HG03066 (cell line): ENCODE data around the gene RAE1.

Experiments used
- ATAC-seq: cut with Tn5 transposase; IDR thresholded peaks from one replicate; pipeline ENCODE4 v1.9.1; 2021; ENCODE audit warnings: low read depth; ENCODE audit not compliant: unreplicated experiment

The RAE1 gene

DNA sequence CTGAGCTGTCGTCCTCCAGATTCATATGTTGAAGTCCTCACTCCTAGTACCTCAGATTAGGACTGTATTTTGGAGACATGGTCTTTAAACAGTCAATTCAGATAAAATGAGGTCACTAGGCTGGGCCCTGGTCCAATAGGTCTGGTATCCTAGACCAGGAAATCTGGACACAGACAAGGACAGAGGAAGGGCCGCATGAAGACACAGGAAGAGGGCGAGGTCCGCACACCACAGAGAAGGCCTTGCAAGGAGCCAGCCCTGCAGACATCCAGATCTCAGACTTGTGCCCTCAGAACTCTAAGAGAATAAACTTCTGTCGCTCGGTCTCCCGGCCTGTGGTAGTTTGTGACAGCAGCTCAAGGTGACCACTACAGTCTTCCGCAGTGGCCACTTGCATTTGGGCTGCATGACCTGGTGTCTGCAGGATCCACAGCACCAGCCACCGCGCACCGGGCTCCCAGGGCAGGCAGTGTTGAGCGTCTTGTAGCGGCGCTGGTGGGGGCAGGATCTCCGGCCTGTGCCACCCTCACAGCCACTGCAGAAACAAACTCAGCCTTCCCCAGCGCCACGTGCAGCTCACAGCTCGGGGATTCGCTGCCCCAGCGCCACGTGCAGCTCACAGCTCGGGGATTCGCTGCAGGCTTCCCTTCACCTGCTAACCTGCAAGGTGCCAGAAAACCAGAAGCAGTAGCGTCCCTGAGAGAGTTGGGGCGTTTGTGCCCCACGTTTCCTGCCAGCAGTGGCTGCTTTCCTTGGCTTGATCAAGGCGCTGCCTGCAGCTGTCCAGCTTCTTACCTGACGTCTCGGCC is 34.1 kb downstream of the RAE1 start:
- no peak for ATAC-seq

- no peak for ATAC-seq
These were observed 34.9 kb downstream of the RAE1 start for GRCh38 chr20:57385940-57386339.

DNA sequence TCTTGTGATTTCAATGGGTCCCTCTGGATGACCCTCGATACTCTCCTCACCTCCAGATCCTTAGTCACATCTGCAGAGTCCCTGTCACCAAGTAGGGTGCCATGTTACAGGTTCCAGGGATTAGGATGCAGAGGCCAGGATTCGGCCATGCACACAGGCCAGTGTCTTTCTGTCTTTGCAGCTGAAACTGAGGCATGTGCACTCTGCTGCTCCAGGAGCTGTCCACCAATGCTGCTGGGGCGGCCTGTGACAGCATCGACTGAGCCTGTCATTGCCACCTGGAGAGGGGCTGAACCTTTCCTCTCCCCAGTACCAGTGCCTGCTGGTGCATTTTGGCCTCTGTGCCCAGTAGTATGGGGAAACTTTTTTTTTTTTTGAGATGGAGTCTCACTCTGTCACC is 35.7 kb downstream of the RAE1 start:
- ATAC-seq, result no peak

GRCh38 chr20:57387463-57387862 is 36.4 kb downstream of the RAE1 start:
- no peak for ATAC-seq

DNA sequence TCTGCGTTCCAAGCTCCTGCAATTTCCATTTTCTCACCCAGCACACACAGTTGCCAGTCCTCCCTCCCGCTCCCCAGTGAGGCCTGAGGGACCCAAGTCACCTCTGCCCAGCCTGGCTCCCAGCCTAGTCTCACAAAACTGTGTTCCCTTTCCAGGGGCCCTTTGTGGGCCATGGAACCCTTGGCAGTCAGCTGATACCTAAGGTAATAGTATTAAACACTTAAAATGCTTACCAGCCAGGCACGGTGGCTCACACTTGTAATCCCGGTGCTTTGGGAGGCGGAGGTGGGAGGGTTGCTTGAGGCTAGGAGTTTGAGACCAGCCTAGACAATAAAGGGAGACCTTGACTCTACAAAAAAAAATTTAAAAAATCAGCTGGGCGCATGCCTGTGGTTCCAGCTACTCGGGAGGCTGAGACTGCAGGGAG is 36.9 kb downstream of the RAE1 start:
- ATAC-seq, result no peak

DNA sequence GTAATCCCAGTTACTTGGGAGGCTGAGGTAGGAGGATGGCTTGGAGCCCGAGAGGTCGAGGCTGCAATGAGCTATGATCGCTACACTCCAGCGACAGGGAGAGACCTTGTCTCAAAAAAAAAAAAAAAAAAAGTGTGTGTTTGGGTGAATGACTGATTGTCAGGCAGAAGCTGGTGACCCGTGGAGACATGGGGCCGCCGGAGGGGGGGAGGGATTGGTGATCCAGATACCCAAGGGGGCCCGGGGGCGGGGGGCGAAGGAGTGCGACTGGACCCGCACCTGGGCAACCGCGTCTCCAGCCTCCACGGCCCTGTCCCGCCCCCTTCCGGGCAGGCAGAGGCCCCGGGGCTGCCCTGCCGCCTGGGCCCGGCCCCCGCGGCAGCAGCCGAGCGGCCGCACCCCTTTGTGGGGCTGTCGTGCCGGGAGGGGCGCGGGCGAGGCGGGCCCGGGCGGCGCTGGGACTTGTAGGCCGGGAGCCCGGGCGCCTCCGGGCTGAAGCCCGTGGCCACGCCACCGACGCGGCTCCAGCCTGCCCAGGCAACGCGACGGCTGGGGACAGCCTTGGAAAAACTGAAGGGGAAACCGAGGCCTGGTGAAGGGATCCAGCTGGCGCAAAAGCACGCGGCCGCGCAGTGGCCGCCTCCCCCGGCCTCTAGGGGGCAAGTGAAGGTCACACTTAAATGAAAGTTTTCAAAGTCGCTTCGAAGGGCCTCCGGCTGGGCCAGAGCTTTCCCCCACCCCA is 38.1 kb downstream of the RAE1 start:
- ATAC-seq, result no peak

GRCh38 chr20:57389695-57390603 is 38.9 kb downstream of the RAE1 start:
- no peak for ATAC-seq

GRCh38 chr20:57390604-57391438 is 39.8 kb downstream of the RAE1 start, which contains the start of gene RBM38:
TSS of gene RBM38 (plus strand) at chr20:57391396. CDS start at chr20:57391582, 186 bp downstream.
- peak; percentile 41 for ATAC-seq

- ATAC-seq, result peak; percentile 8
These were observed 40.6 kb downstream of the RAE1 start for GRCh38 chr20:57391439-57392301.

GRCh38 chr20:57392512-57393271 is 41.6 kb downstream of the RAE1 start:
- ATAC-seq, result no peak

GRCh38 chr20:57393321-57394120 is 42.5 kb downstream of the RAE1 start:
- ATAC-seq, result no peak

GRCh38 chr20:57394121-57395082 is 43.3 kb downstream of the RAE1 start:
- ATAC-seq, result no peak

- no peak for ATAC-seq
These were observed 44.3 kb downstream of the RAE1 start for GRCh38 chr20:57395111-57395966.

- ATAC-seq, result no peak
These were observed 45.3 kb downstream of the RAE1 start for GRCh38 chr20:57396212-57396983.
